HG03457 (cell line): ENCODE measurements around the gene SLC44A1.

Experiments used
- ATAC-seq: cut with Tn5 transposase; IDR thresholded peaks from one replicate; pipeline ENCODE4 v1.9.1; 2021; ENCODE audit warnings: moderate number of reproducible peaks; ENCODE audit not compliant: unreplicated experiment

The SLC44A1 gene

GRCh38 chr9:105244003-105244733 lies at the start of gene SLC44A1:
Gene SLC44A1, plus strand, starts transcription at chr9:105244651. Its CDS starts 218 bp downstream, at chr9:105244869.
- peak; percentile 84 for ATAC-seq

DNA sequence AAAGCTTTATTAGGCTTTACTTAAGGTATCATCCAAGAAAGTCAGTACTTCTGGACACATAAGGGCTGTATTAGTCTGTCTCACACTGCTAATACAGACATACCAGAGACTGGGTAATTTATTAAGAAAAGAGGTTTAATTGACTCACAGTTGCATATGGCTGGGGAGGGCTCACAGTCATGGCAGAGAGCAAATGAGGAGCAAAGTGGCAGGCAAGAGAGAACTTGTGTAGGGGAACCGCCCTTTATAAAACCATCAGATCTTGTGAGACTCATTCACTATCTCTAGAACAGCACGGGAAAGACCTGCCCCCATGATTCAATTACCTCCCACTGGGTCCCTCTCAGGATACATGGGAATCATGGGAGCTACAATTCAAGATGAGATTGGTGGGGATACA lies 49.2 kb upstream of the SLC44A1 start:
- ATAC-seq: no peak

GRCh38 chr9:105198023-105198422 lies 46.4 kb upstream of the SLC44A1 start:
- no peak for ATAC-seq

- ATAC-seq: no peak
These were observed 45.6 kb upstream of the SLC44A1 start for GRCh38 chr9:105198865-105199264.

GRCh38 chr9:105204416-105204815 lies 40.0 kb upstream of the SLC44A1 start:
- ATAC-seq: no peak

- no peak for ATAC-seq
These were observed 38.5 kb upstream of the SLC44A1 start for GRCh38 chr9:105205787-105206495.

GRCh38 chr9:105206496-105206820 lies 38.0 kb upstream of the SLC44A1 start:
- ATAC-seq: no peak

- ATAC-seq: no peak
These were observed 37.4 kb upstream of the SLC44A1 start for GRCh38 chr9:105206821-105207699.

- ATAC-seq: no peak
These were observed 27.8 kb upstream of the SLC44A1 start for GRCh38 chr9:105216440-105217178.

GRCh38 chr9:105218673-105219072 lies 25.8 kb upstream of the SLC44A1 start:
- ATAC-seq: no peak

- no peak for ATAC-seq
These were observed 25.1 kb upstream of the SLC44A1 start for GRCh38 chr9:105219291-105219805.

DNA sequence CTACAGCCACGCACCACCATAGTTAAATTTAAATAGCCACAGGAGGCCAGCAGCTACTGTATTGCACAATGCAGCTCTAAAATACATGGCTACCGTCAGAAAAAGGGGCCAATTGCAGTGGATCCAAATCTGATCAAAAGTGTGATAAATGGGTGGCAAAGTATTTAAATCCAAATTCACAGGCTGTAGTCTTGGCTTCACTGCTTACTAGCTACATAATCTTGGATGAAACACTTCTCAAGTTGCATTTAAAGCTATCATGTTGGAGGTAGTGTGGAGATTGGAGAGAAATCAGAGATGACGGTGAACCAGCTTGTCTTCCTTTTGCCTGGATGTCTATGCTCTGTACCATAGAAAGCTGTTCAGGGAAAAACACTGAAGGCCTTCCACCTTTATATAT lies 24.0 kb upstream of the SLC44A1 start:
- no peak for ATAC-seq

- ATAC-seq: no peak
These were observed 20.8 kb upstream of the SLC44A1 start for GRCh38 chr9:105223544-105224140.

DNA sequence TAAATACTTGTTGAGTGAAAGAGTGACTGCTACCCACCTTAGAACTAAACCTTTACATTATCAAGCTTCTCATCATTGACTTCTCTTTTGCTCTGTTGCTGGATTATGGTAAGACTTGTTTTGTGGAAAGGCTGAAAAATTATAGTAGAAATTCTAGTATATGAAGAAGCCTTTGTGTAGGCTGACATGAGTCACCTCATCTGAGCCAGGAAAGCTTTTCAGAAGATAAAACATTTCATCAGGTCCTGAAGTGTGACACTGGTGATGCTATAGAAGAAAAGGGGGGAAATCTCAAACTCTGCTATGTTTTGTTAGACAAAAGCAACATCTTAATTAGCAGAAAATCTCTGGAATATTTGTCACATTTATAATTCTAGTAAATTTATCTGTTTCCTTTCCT lies 18.4 kb upstream of the SLC44A1 start:
- no peak for ATAC-seq

- no peak for ATAC-seq
These were observed 12.2 kb upstream of the SLC44A1 start for GRCh38 chr9:105232207-105232606.

GRCh38 chr9:105233873-105234272 lies 10.6 kb upstream of the SLC44A1 start:
- ATAC-seq: no peak

DNA sequence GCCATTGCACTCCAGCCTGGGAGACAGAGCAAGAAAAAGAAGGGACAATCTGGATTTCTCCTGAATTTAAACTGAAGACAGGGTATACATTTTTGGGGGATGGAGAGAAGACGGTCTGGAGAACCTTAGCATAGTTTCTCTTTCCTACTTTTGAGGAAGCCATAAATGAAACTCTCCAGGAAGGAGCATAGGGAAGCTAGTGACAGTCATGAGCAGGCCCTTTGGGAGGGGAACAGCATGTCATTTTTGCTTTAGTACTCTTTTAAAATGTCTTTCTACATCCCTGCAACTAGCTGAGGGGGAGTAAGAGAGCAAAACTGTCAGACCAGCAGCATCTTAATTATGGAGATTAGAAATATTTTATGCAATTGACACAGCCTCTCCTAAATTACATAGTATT lies 8.2 kb upstream of the SLC44A1 start:
- ATAC-seq: no peak

GRCh38 chr9:105237246-105237645 lies 7.2 kb upstream of the SLC44A1 start:
- no peak for ATAC-seq

GRCh38 chr9:105238302-105238701 lies 6.1 kb upstream of the SLC44A1 start:
- no peak for ATAC-seq

GRCh38 chr9:105241356-105242043 lies 3.0 kb upstream of the SLC44A1 start:
- ATAC-seq: no peak
